Limb (tissue), 2 donors: ENCODE results near the gene MCM8.

Experiments
- DNase-seq, 2 donors: peaks; one replicate each; pipeline ENCODE4 v3.0.0-alpha.2; 2016; ENCODE audit errors: extremely low spot score in 2 of 2

The MCM8 gene

GRCh38 chr20:5950271-5951031 is at the start of gene MCM8, which contains the start of gene TRMT6:
MCM8 (plus strand) TSS chr20:5950652; CDS start chr20:5952016, 1,364 bp downstream.
TRMT6 (minus strand) TSS chr20:5950533; CDS start chr20:5950405, 128 bp downstream.
- DNase-seq = peak; percentile 95 to 98

GRCh38 chr20:5900908-5901307 is 49.5 kb upstream of the MCM8 start:
- DNase-seq = no peak

GRCh38 chr20:5908981-5909380 is 41.5 kb upstream of the MCM8 start:
- DNase-seq = no peak

GRCh38 chr20:5910186-5910585 is 40.3 kb upstream of the MCM8 start:
- no peak for DNase-seq

- no peak for DNase-seq
These were observed 37.3 kb upstream of the MCM8 start for GRCh38 chr20:5913166-5913565.

- DNase-seq = no peak
These were observed 35.6 kb upstream of the MCM8 start for GRCh38 chr20:5914859-5915258.

GRCh38 chr20:5918856-5919625 is 31.4 kb upstream of the MCM8 start:
- no peak for DNase-seq

GRCh38 chr20:5919626-5920544 is 30.6 kb upstream of the MCM8 start:
- no peak for DNase-seq

- no peak for DNase-seq
These were observed 29.9 kb upstream of the MCM8 start for GRCh38 chr20:5920581-5920980.

- DNase-seq = no peak
These were observed 27.0 kb upstream of the MCM8 start for GRCh38 chr20:5923493-5923892.

- no peak for DNase-seq
These were observed 24.9 kb upstream of the MCM8 start for GRCh38 chr20:5925551-5925950.

GRCh38 chr20:5927749-5928462 is 22.5 kb upstream of the MCM8 start:
- no peak for DNase-seq

- no peak for DNase-seq
These were observed 21.4 kb upstream of the MCM8 start for GRCh38 chr20:5928836-5929715.

GRCh38 chr20:5931411-5931810 is 19.0 kb upstream of the MCM8 start:
- no peak for DNase-seq

GRCh38 chr20:5932796-5933195 is 17.7 kb upstream of the MCM8 start:
- no peak for DNase-seq

- no peak for DNase-seq
These were observed 16.5 kb upstream of the MCM8 start for GRCh38 chr20:5933802-5934436.

- no peak for DNase-seq
These were observed 15.1 kb upstream of the MCM8 start for GRCh38 chr20:5935384-5935783.

- DNase-seq = no peak
These were observed 14.2 kb upstream of the MCM8 start for GRCh38 chr20:5936238-5936637.

- no peak for DNase-seq
These were observed 11.9 kb upstream of the MCM8 start for GRCh38 chr20:5938456-5939029.
